Testis (tissue), 2 donors: ENCODE results near the gene RAD51C.

Experiments used
- CTCF ChIP-seq, 3 experiments: fragments of 450-650 bp in 2 of 3; fragments of 200-600 bp in 1 of 3; sonication (generic) in 1 of 3; IDR thresholded peaks; one replicate each; pipeline ENCODE4 v1.5.1; 2016 to 2019; ENCODE audit warnings: antibody characterized with exemption in 3 of 3, mild to moderate bottlenecking in 2 of 3, moderate library complexity in 1 of 3
- POLR2A ChIP-seq: fragments of 450-650 bp; IDR thresholded peaks from one replicate; pipeline ENCODE4 v1.6.1; 2017; ENCODE audit warnings: antibody characterized with exemption, mild to moderate bottlenecking, moderate library complexity

GRCh38 chr17:58702708-58703107 lies 10.3 kb downstream of the RAD51C start:
- TF ChIP-seq CTCF (IDR thresholded peaks at IDR 0.05) (no peak), POLR2A (no peak)
